ENCODE measurements around the gene IQGAP3. TPM values are rescaled to one million over a fixed set of nuclear protein-coding genes. Genes with fewer than 3 reads are reported as not detected.

The IQGAP3 gene
- polyA plus RNA-seq, 6 donors from 2014 or later = not detected

DNA sequence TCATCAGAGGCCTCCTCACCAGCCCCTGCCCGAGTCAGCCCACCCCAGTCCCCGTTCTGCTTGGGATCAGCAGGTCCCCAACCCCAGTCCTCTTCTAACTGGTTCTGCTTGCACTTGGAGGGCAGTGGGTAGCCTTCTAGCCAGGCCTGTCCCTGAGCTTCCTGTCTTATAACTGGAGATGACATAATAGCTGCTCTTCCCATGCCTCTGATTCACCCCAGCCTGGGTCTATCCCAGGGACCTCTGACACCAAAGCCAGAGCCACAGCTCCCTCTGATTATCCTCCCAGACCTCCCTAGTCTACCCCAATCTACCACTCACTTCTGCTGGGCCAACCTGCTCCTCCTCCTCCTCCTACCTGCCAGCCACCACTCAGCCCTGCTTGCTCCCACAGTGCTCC lies 31.4 kb downstream of the IQGAP3 start:
- no peak for DNase-seq
- Mint-ChIP-seq H3K4me3 (no peak overlapping the region), H3K9me3 (no peaks in the 10 kb centered on the region), H3K27me3 (no peaks in the 10 kb centered on the region), H3K36me3 (no peaks in the 10 kb centered on the region), H3K27ac (peak overlapping the region in 2 of 6 donors; percentile 54 to 78), H3K4me1 (peaks cover 3 to 13% (median 11%) of the 10 kb centered on the region in 3 donors)
- no peak for ATAC-seq (ENCODE audit: low read depth in 2 of 2)

DNA sequence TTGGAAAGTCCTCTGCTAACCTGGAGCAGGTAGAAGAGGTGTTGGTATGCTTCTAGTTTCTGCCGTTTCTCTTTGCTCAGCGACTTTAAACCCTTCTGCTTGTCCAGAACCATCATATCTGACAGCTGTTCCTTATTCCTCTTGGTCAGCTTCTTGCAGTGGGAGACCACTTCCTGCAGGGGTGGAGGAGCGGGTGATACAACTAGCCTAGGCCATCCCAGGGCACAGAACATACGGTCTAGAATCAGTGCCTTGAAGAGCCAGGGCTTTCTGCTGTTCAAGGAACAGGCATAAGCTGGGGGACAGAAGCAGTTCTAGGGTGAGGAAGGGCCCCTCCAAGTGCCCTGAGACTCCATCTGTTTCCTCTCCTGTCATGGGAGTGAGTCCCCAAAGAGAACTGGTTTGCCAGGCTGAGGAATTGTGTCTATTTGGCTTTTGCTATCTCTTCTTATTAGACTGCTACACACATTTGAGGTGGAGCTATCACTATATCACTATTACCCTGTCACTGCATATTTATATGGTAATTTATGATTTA lies 32.5 kb downstream of the IQGAP3 start:
- H3K27ac Mint-ChIP-seq = peak overlapping the region in 1 of 6 donors; percentile 56
- no peak overlapping the region for H3K4me3 Mint-ChIP-seq
- no peaks in the 10 kb centered on the region for H3K9me3 Mint-ChIP-seq
- ATAC-seq (ENCODE audit: low read depth in 2 of 2) (no peak), DNase-seq (no peak)
- H3K27me3 Mint-ChIP-seq = no peaks in the 10 kb centered on the region
- H3K36me3 Mint-ChIP-seq = no peaks in the 10 kb centered on the region
- peaks cover 0 to 11% (median 7%) of the 10 kb centered on the region in 3 donors for H3K4me1 Mint-ChIP-seq

DNA sequence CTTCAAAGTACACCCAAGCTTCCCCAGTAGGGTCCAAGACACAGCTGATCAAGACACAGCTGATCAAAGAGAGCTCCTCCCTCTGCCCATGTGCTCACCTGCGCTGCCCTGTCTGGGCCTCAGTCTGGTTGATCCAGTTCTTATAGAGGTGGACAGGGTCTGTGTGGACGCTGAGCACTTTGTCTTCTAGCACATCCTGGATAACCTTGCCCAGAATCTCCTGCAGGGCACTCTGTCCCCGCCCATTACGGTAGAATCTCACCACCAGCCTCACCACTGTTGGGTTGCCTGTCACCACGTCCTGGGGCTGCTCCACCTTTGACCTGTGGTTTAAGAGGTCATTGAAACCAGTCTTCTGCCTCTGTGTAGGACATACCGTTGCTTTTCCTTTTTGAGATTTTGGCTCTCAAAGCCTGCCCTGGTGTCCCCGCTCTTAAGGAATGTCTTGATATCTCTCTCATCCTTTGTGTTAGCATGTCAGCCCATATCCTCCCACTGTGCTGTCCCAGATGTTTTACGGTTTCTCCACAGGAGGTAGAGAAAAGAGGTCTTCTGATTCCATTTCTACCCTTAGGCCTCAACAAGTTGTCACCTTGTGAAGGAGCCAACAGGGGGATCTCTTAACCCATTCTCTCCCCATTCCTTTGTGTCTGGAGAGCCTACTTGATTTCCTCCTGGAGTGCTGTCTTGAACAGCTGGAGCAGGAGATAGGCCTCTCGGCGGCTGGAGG lies 33.5 kb downstream of the IQGAP3 start:
- no peak for DNase-seq
- Mint-ChIP-seq H3K9me3 (no peaks in the 10 kb centered on the region), H3K27ac (peak overlapping the region in 1 of 6 donors; percentile 85), H3K4me1 (peaks cover 0 to 8% (median 0%) of the 10 kb centered on the region in 3 donors), H3K4me3 (no peak overlapping the region), H3K36me3 (no peaks in the 10 kb centered on the region), H3K27me3 (no peaks in the 10 kb centered on the region)
- ATAC-seq (ENCODE audit: low read depth in 2 of 2) = no peak

DNA sequence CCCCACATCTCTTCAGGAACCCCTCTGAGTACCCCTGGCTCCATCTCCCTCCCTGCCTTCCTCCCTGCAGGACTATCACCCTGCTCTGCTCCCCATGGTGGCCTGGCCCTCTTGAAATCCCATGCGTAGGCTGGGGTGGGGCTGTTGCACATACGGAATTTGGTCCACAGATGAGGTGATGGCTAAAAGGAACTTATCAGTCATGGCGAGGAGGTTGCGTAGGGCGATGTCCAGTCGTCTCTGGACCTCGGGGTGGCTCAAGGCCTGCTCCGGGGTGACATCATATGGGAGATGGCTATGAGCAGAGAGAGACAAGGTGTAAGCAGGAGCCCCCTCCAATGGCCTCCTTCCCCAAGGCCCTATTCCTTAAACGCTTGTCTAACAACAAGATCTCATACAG lies 35.3 kb downstream of the IQGAP3 start:
- H3K4me1 Mint-ChIP-seq = peaks cover 0 to 3% (median 0%) of the 10 kb centered on the region in 3 donors
- H3K27me3 Mint-ChIP-seq = no peaks in the 10 kb centered on the region
- H3K4me3 Mint-ChIP-seq = peak overlapping the region in 1 of 8 donors; percentile 64
- ATAC-seq (ENCODE audit: low read depth in 2 of 2) (no peak), DNase-seq (no peak)
- no peaks in the 10 kb centered on the region for H3K9me3 Mint-ChIP-seq
- H3K36me3 Mint-ChIP-seq = no peaks in the 10 kb centered on the region
- peak overlapping the region in 1 of 6 donors; percentile 52 for H3K27ac Mint-ChIP-seq

DNA sequence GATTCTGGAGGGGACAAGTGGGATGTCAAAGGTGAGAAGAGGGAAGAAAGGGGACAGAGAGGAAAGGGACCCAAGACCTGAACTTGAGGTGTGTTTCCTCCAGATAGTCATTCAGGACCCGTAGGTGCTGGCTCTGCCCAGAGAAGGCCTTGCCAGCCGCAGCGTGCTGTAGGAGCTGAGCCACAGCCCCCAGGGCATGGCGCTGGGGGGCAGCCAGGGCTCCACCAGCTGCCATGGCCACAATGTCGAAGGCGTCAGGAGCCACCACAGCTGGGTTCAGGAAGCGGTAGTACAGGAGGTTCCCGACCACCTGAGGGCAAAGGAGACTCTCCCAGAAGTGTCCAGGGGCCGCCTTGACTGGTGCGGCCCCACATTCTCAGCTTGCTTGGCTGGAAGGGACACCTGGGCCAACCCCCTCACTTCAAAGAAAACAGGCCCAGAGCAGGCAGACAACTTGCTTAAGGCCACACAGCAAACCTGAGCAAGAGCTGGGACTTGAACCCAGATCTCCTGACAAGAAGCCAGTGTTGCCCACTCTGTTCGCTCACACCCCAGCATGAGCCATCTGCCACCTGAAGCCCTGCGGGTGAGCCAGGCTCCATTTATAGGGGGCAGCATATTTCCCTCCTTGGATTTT lies 37.8 kb downstream of the IQGAP3 start:
- H3K27ac Mint-ChIP-seq = no peak overlapping the region
- DNase-seq (no peak), ATAC-seq (ENCODE audit: low read depth in 2 of 2) (no peak)
- no peaks in the 10 kb centered on the region for H3K9me3 Mint-ChIP-seq
- no peak overlapping the region for H3K4me3 Mint-ChIP-seq
- H3K4me1 Mint-ChIP-seq = no peaks in the 10 kb centered on the region
- no peaks in the 10 kb centered on the region for H3K27me3 Mint-ChIP-seq
- no peaks in the 10 kb centered on the region for H3K36me3 Mint-ChIP-seq

DNA sequence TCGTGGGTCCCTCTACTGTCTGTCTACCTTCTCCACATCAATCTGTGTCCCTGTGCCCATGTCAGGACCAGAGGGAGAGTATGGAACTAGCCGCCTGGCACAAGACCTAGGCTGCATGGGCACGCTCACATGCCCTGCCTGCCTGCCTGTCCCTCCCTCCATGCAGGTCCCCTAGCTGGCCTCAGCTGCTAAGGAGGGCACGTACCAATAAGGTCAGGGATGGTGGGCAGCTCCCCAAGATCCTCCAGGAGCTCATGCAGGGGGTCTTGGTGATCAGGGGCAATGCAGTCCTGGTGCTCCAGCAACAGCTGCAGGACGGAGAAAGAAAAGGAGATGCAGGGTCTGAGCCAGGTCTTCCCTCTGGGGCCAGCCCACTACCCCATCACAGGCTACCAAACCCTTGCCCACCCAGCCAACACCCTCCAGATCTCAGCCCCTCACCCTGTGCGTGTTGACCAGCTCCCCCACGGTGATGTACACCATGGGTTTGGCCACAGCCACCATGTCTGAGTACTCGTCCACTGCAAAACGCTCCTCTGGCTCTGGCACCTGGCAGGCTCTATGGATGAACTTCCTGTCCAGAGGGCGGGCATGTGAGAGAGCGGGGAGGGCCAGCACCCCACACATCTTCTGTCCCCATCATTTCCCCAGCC lies 38.7 kb downstream of the IQGAP3 start:
- DNase-seq (no peak), ATAC-seq (ENCODE audit: low read depth in 2 of 2) (no peak)
- Mint-ChIP-seq H3K36me3 (no peaks in the 10 kb centered on the region), H3K9me3 (no peaks in the 10 kb centered on the region), H3K27me3 (no peaks in the 10 kb centered on the region), H3K4me3 (no peak overlapping the region), H3K4me1 (peaks cover 0 to 2% (median under 1%) of the 10 kb centered on the region in 3 donors), H3K27ac (peak overlapping the region in 1 of 6 donors; percentile 37)

DNA sequence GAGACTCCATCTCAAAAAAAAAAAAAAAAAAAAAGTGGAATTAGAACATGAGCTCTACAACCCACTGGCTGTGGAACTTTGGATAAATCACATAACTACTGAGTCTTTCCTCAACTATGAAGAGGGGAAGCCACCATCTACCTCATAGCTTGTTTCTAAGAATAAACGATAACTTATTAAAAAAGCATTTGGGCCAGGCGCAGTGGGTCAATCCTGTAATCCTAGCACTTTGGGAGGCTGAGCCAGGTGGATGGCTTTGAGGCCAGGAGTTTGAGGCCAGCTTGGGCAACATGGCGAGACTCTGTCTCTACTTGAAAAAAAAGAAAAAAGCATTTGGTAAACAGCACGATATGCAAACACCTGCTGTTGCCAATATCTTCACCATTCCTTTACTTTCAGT lies 40.0 kb downstream of the IQGAP3 start:
- Mint-ChIP-seq H3K4me3 (no peak overlapping the region), H3K27me3 (no peaks in the 10 kb centered on the region), H3K27ac (no peak overlapping the region), H3K36me3 (no peaks in the 10 kb centered on the region), H3K4me1 (peaks cover 3 to 15% (median 4%) of the 10 kb centered on the region in 3 donors), H3K9me3 (no peaks in the 10 kb centered on the region)
- ATAC-seq (ENCODE audit: low read depth in 2 of 2) = no peak
- no peak for DNase-seq

DNA sequence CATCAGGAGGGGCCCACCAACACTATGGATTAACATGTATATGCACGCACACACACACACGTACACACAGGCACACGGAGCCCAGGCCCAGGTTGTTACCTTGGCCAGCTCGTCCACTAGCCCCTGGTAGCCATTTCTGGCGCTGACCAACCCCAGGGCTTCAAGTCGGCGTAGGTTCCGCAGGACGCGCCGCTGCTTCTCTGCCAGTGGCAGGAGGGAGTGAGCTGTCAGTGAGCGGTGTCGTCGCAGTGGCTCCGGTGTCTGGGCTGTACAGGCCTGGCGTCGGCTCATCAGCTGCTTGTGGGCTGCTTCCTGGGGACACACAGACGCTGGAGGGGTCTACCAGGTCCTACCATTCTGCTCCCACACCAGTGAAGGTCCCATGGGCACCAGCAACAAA lies 42.4 kb downstream of the IQGAP3 start:
- peaks cover 12 to 26% (median 19%) of the 10 kb centered on the region in 3 donors for H3K4me1 Mint-ChIP-seq
- ATAC-seq (ENCODE audit: low read depth in 2 of 2) (no peak), DNase-seq (no peak)
- no peak overlapping the region for H3K27ac Mint-ChIP-seq
- no peaks in the 10 kb centered on the region for H3K27me3 Mint-ChIP-seq
- no peak overlapping the region for H3K4me3 Mint-ChIP-seq
- H3K9me3 Mint-ChIP-seq = no peaks in the 10 kb centered on the region
- H3K36me3 Mint-ChIP-seq = no peaks in the 10 kb centered on the region

DNA sequence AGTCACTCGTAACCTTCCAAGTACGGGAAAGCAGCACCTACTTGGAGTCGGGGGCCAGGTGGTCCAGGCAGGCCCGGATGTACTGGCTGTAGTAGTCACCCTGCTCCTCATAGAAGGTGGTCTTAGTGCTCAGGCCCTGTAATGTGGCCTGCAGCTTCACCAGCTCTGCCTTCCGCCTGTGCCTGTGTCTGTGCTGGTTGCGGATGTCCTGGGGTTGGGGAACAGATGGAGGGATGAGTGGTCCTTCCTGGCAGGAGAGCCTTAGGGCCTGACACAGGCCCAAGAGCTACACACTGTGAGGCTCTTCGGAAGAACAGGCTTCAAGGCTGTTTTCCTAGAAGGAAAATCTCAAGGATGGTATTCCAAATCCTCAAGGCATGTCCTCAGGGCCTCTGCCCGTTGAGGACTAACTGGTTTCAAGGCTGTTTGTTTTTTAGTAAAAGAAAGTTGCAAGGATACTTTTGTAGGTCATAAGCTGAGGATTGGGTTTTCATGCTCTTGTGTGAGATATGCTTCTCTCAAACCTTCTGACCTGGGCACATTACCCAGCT lies 43.4 kb downstream of the IQGAP3 start:
- ATAC-seq (ENCODE audit: low read depth in 2 of 2) (no peak), DNase-seq (no peak)
- no peak overlapping the region for H3K4me3 Mint-ChIP-seq
- H3K4me1 Mint-ChIP-seq = peaks cover 23 to 36% (median 29%) of the 10 kb centered on the region in 3 donors
- H3K27ac Mint-ChIP-seq = no peak overlapping the region
- no peaks in the 10 kb centered on the region for H3K27me3 Mint-ChIP-seq
- no peaks in the 10 kb centered on the region for H3K9me3 Mint-ChIP-seq
- H3K36me3 Mint-ChIP-seq = no peaks in the 10 kb centered on the region

DNA sequence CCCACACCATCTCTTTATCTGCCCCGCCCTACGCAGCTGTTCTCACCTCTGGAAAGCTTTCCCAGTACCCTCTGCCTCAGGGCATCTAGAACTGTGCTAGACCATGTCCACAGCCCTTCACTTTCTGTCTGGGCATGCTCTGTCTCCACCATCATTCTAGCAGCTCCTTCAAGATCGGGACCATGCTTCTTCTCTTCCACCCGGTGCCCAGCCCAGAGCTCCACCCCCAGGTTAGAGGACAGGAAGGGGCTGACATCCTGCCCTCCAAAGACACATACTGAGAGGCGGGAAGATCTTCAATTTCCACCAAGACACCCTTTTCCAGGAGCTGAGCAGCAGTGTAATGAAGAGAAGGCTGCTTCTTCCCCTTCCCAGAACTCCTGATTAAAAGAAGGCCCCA lies 44.1 kb downstream of the IQGAP3 start:
- Mint-ChIP-seq H3K27ac (peak overlapping the region in 1 of 6 donors; percentile 93), H3K27me3 (no peaks in the 10 kb centered on the region), H3K4me1 (peaks cover 24 to 39% (median 34%) of the 10 kb centered on the region in 3 donors), H3K36me3 (no peaks in the 10 kb centered on the region), H3K9me3 (no peaks in the 10 kb centered on the region), H3K4me3 (peak overlapping the region in 1 of 8 donors; percentile 59)
- ATAC-seq (ENCODE audit: low read depth in 2 of 2) = no peak
- DNase-seq = no peak

DNA sequence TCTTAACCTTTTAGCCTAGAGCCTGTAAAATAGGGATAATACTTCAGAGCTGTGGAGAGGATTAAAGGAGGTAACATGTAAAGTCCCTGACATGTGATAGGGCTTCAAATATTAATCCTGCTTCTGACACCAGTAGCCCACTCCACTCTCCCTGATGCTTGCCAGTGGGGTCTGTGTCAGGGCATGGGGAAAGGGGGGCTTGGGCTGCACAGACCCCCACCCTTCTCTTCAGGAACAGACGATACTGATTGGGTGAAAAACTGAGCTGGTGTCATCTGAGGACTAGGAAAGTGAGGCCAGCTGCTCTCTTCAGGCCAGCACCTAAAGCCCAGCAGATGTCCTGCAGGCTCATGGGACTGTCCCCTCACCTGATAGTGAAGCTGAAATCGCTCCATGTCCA lies 44.8 kb downstream of the IQGAP3 start:
- no peaks in the 10 kb centered on the region for H3K36me3 Mint-ChIP-seq
- H3K9me3 Mint-ChIP-seq = no peaks in the 10 kb centered on the region
- ATAC-seq (ENCODE audit: low read depth in 2 of 2) = no peak
- peaks cover 24 to 39% (median 34%) of the 10 kb centered on the region in 3 donors for H3K4me1 Mint-ChIP-seq
- no peaks in the 10 kb centered on the region for H3K27me3 Mint-ChIP-seq
- peak overlapping the region in 2 of 6 donors; percentile 12 to 32 for H3K27ac Mint-ChIP-seq
- H3K4me3 Mint-ChIP-seq = peak overlapping the region in 1 of 8 donors; percentile 44
- DNase-seq = no peak

DNA sequence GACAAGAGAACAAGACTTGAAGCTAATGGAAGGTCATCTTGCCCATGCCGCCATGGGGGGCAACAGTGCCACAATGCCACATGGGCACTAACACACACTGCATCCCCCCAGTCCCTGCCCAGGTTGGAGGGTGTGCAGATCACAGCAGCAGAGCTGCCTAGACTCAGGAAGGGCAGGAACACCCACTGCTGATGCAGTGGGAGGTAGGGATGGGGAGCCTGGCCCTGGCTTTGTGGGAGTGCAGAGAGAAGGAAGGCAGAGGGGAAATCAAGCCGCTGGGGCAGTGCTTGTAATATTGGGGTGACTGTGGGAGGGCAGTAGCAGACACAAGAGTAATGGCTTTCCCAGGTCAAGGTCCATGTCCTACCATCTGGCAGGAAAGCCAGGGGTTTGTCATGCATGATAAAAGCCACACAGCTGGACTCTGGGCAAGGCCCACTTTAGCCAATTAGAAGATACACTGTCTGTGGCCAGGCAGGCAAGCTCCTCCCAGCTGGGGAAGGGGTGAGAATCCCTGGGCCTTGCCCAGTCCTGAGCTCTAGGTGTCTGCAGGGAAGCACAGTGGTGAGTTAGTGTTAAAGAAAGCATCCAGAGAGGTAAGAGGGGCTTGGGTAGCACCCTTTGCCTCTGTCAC lies 46.4 kb downstream of the IQGAP3 start:
- H3K4me3 Mint-ChIP-seq = peak overlapping the region in 1 of 8 donors; percentile 12
- H3K27me3 Mint-ChIP-seq = no peaks in the 10 kb centered on the region
- DNase-seq = no peak
- no peaks in the 10 kb centered on the region for H3K36me3 Mint-ChIP-seq
- no peaks in the 10 kb centered on the region for H3K9me3 Mint-ChIP-seq
- no peak for ATAC-seq (ENCODE audit: low read depth in 2 of 2)
- peaks cover 24 to 39% (median 34%) of the 10 kb centered on the region in 3 donors for H3K4me1 Mint-ChIP-seq
- peak overlapping the region in 4 of 6 donors; percentile 34 to 67 (median 58) for H3K27ac Mint-ChIP-seq

DNA sequence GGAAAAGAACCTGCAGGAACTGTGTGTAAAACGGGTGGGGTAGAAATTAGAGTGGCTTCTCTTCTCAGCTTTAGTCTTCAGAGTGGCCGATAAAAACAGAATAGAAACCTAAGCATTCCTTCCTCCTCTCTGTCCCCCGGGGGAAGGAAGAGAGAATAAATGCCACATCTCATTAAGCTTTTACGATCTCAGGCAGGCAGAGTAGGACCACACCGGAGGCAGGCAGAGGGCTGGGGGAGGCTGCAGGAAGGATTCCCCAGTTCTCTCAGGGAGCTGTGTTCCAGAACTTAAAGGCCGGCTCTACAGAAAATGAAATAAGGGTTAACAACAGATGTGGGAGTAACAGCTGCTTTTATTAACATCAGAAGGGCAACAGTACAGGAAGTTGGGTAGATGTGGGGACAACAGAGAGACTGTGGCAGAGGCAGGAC lies 47.3 kb downstream of the IQGAP3 start:
- DNase-seq = no peak
- ATAC-seq (ENCODE audit: low read depth in 2 of 2) = peak; percentile 75 to 78
- Mint-ChIP-seq H3K27me3 (no peaks in the 10 kb centered on the region), H3K4me1 (peaks cover 24 to 39% (median 34%) of the 10 kb centered on the region in 3 donors), H3K36me3 (no peaks in the 10 kb centered on the region), H3K27ac (peak overlapping the region in 5 of 6 donors; percentile 19 to 94 (median 65)), H3K4me3 (peak overlapping the region in 7 of 8 donors; percentile 5 to 87 (median 73)), H3K9me3 (no peaks in the 10 kb centered on the region)
